Measurements from ENCODE around the gene CDK5RAP2.
"Not testable (repeated sequence)": the region's sequence is repeated elsewhere in the genome, so short reads cannot be mapped to it uniquely, and the experiment has no call there.

Gene CDK5RAP2

GRCh38 chr9:120464176-120464886 lies 115.6 kb downstream of the CDK5RAP2 start:
- no peak for DNase-seq

- no peak for DNase-seq
Measured at GRCh38 chr9:120463765-120464164, 116.2 kb downstream of the CDK5RAP2 start.

- DNase-seq, result not testable (repeated sequence)
Measured at GRCh38 chr9:120461677-120462076, 118.3 kb downstream of the CDK5RAP2 start.

GRCh38 chr9:120456218-120456617 lies 123.7 kb downstream of the CDK5RAP2 start:
- DNase-seq, result no peak

GRCh38 chr9:120454467-120454866 lies 125.5 kb downstream of the CDK5RAP2 start:
- no peak for DNase-seq

GRCh38 chr9:120453792-120454191 lies 126.2 kb downstream of the CDK5RAP2 start:
- DNase-seq, result no peak

- no peak for DNase-seq
Measured at GRCh38 chr9:120452631-120453030, 127.3 kb downstream of the CDK5RAP2 start.

- no peak for DNase-seq
Measured at GRCh38 chr9:120450916-120451315, 129.1 kb downstream of the CDK5RAP2 start.

GRCh38 chr9:120449566-120449965 lies 130.4 kb downstream of the CDK5RAP2 start:
- DNase-seq, result no peak

- DNase-seq, result no peak
Measured at GRCh38 chr9:120447959-120448500, 131.9 kb downstream of the CDK5RAP2 start.

GRCh38 chr9:120446671-120447070 lies 133.3 kb downstream of the CDK5RAP2 start:
- no peak for DNase-seq

GRCh38 chr9:120443976-120444375 lies 136.0 kb downstream of the CDK5RAP2 start:
- DNase-seq, result no peak

- DNase-seq, result no peak
Measured at GRCh38 chr9:120443489-120443888, 136.5 kb downstream of the CDK5RAP2 start.

- DNase-seq, result no peak
Measured at GRCh38 chr9:120442308-120442995, 137.5 kb downstream of the CDK5RAP2 start.

- no peak for DNase-seq
Measured at GRCh38 chr9:120441426-120442307, 138.3 kb downstream of the CDK5RAP2 start.

- DNase-seq, result no peak
Measured at GRCh38 chr9:120440791-120441190, 139.2 kb downstream of the CDK5RAP2 start.

- DNase-seq, result no peak
Measured at GRCh38 chr9:120439926-120440325, 140.0 kb downstream of the CDK5RAP2 start.

GRCh38 chr9:120438836-120439546 lies 141.0 kb downstream of the CDK5RAP2 start:
- no peak for DNase-seq

GRCh38 chr9:120438111-120438510 lies 141.9 kb downstream of the CDK5RAP2 start:
- DNase-seq, result no peak

- DNase-seq, result no peak
Measured at GRCh38 chr9:120436983-120437475, 142.9 kb downstream of the CDK5RAP2 start.

GRCh38 chr9:120436446-120436845 lies 143.5 kb downstream of the CDK5RAP2 start:
- DNase-seq, result no peak

- no peak for DNase-seq
Measured at GRCh38 chr9:120435091-120435490, 144.9 kb downstream of the CDK5RAP2 start.
